SK-N-SH (cell line): ENCODE results near the gene KRT6B. TPM values are rescaled to one million over a fixed set of nuclear protein-coding genes. Genes with fewer than 3 reads are reported as not detected.

Source experiments
- CTCF ChIA-PET: fragments of 300-600, 350-600 bp; formaldehyde crosslinking; extraction: SDS; loops from one replicate; lab custom pipeline; 2021; lab: Yijun Ruan, JAX
- POLR2A ChIA-PET: fragments of 350-600 bp; sonication (Branson Sonifier 250); formaldehyde crosslinking; extraction: SDS; loops from one replicate; lab custom pipeline; 2020; ENCODE audit warnings: antibody characterized with exemption, inconsistent platforms; lab: Yijun Ruan, JAX
- DNase-seq: peaks from one replicate; pipeline ENCODE4 v3.0.0; 2012
- H2AFZ ChIP-seq: fragments of 200-600 bp; sonication (generic); 2 replicates; pipeline ENCODE4 v1.8.1; 2016; ENCODE audit warnings: antibody characterized with exemption, mild to moderate bottlenecking, low read depth
- H3F3A ChIP-seq: fragments of 200-600 bp; sonication (generic); replicated peaks from 2 replicates; pipeline ENCODE3; 2016; ENCODE audit warnings: antibody characterized with exemption, mild to moderate bottlenecking; ENCODE audit not compliant: insufficient read depth
- H3K27ac ChIP-seq, 2 experiments: fragments of 200-500 bp in 1 of 2; fragments of 200-600 bp in 1 of 2; sonication (Bioruptor generic) in 1 of 2; sonication (generic), shearing (Covaris generic) in 1 of 2; 2 replicates each; pipeline versions ENCODE4 v1.5.1 to v1.6.1; 2014 to 2016; ENCODE audit warnings: low read depth in 2 of 2, inconsistent platforms in 1 of 2, low read length in 1 of 2, mild to moderate bottlenecking in 1 of 2, mixed read lengths in 1 of 2
- H3K27me3 ChIP-seq: fragments of 200-600 bp; sonication (generic), shearing (Covaris generic); 2 replicates; pipeline ENCODE4 v1.6.1; 2016; ENCODE audit warnings: mixed run types; ENCODE audit not compliant: insufficient read depth
- H3K36me3 ChIP-seq, 2 experiments: fragments of 200-500 bp in 1 of 2; fragments of 200-600 bp in 1 of 2; sonication (Bioruptor generic) in 1 of 2; sonication (generic) in 1 of 2; replicated peaks in 1 of 2; 2 replicates each; pipeline versions ENCODE3 to v1.5.1; 2014 to 2016; ENCODE audit warnings: low read length in 1 of 2, mild to moderate bottlenecking in 1 of 2; ENCODE audit not compliant: insufficient read depth in 2 of 2, control insufficient read depth in 1 of 2
- H3K4me1 ChIP-seq, 2 experiments: fragments of 200-500 bp in 1 of 2; fragments of 200-600 bp in 1 of 2; sonication (Bioruptor generic) in 1 of 2; sonication (generic), shearing (Covaris generic) in 1 of 2; 2 replicates each; pipeline versions ENCODE4 v1.5.1 to v1.6.1; 2014 to 2016; ENCODE audit warnings: low read depth in 1 of 2, low read length in 1 of 2, mixed run types in 1 of 2; ENCODE audit not compliant: insufficient read depth in 2 of 2, control insufficient read depth in 1 of 2
- H3K4me2 ChIP-seq: fragments of 200-600 bp; sonication (generic), shearing (Covaris generic); 2 replicates; pipeline ENCODE4 v1.6.1; 2017; ENCODE audit warnings: mixed run types
- H3K4me3 ChIP-seq, 2 experiments: fragments of 200-500 bp in 1 of 2; fragments of 200-600 bp in 1 of 2; sonication (Bioruptor generic) in 1 of 2; sonication (generic), shearing (Covaris generic) in 1 of 2; 2 replicates each; pipeline versions ENCODE4 v1.5.1 to v1.8.1; 2014 to 2016; ENCODE audit warnings: low read depth in 2 of 2, inconsistent platforms in 1 of 2, low read length in 1 of 2, mild to moderate bottlenecking in 1 of 2, mixed read lengths in 1 of 2, moderate library complexity in 1 of 2
- H3K79me2 ChIP-seq: fragments of 200-600 bp; sonication (generic); 2 replicates; pipeline ENCODE4 v1.8.1; 2017; ENCODE audit warnings: mild to moderate bottlenecking; ENCODE audit not compliant: insufficient read depth
- H3K9ac ChIP-seq: fragments of 200-600 bp; sonication (generic); 2 replicates; pipeline ENCODE4 v1.6.1; 2017; ENCODE audit warnings: mixed run types
- H3K9me2 ChIP-seq: fragments of 200-600 bp; sonication (generic); 2 replicates; pipeline ENCODE4 v1.6.1; 2017; ENCODE audit warnings: mixed run types
- H3K9me3 ChIP-seq: fragments of 200-600 bp; sonication (generic); 2 replicates; pipeline ENCODE4 v1.6.1; 2017; ENCODE audit warnings: mixed run types, mild to moderate bottlenecking, moderate library complexity
- H4K20me1 ChIP-seq: fragments of 200-600 bp; sonication (generic); 2 replicates; pipeline ENCODE4 v1.6.1; 2017; ENCODE audit warnings: mild to moderate bottlenecking, mixed run types; ENCODE audit not compliant: insufficient read depth
- CHD2 ChIP-seq: fragments of 150-350 bp; IDR thresholded peaks from 2 replicates; pipeline ENCODE4 v1.6.1; 2018; ENCODE audit warnings: low read length; ENCODE audit not compliant: partially characterized antibody
- ELF1 ChIP-seq: IDR thresholded peaks from 2 replicates; pipeline ENCODE4 v1.4.0; 2012
- EP300 ChIP-seq, 2 experiments: IDR thresholded peaks; 2 replicates each; pipeline versions ENCODE4 v1.4.0 to v1.6.1; 2012; ENCODE audit warnings: borderline replicate concordance in 1 of 2, low read depth in 1 of 2, low read length in 1 of 2
- EZH2phosphoT487 ChIP-seq: fragments of 200-600 bp; sonication (generic); IDR thresholded peaks from 2 replicates; pipeline ENCODE4 v1.6.1; 2017; ENCODE audit warnings: low read depth, mixed run types, mild to moderate bottlenecking, antibody characterized with exemption, moderate library complexity, borderline replicate concordance
- FOXJ3 ChIP-seq: sonication (generic); formaldehyde crosslinking; IDR thresholded peaks from 2 replicates; pipeline ENCODE4 v1.5.1; 2020; ENCODE audit warnings: mild to moderate bottlenecking, missing genetic modification reagents
- FOXM1 ChIP-seq: IDR thresholded peaks from 2 replicates; pipeline ENCODE4 v1.4.0; 2012; ENCODE audit warnings: low read depth, mild to moderate bottlenecking
- GABPA ChIP-seq: IDR thresholded peaks from 2 replicates; pipeline ENCODE4 v1.4.0; 2012; ENCODE audit warnings: low read depth, mild to moderate bottlenecking
- GATA2 ChIP-seq: sonication (generic); formaldehyde crosslinking; IDR thresholded peaks from 2 replicates; pipeline ENCODE4 v1.5.0; 2020; ENCODE audit warnings: mild to moderate bottlenecking, missing genetic modification reagents
- JUND ChIP-seq: IDR thresholded peaks from 2 replicates; pipeline ENCODE4 v1.4.0; 2012
- MEF2A ChIP-seq: IDR thresholded peaks from 2 replicates; pipeline ENCODE4 v1.4.0; 2012; ENCODE audit warnings: low read depth, borderline replicate concordance
- NFIC ChIP-seq: IDR thresholded peaks from 2 replicates; pipeline ENCODE4 v1.4.0; 2012; ENCODE audit warnings: borderline replicate concordance
- RFX5 ChIP-seq: IDR thresholded peaks from 2 replicates; pipeline ENCODE4 v1.6.1; 2012; ENCODE audit warnings: mild to moderate bottlenecking, improper control_type of control experiment, low read length
- TAF1 ChIP-seq: IDR thresholded peaks from 2 replicates; pipeline ENCODE4 v1.6.1; 2012; ENCODE audit warnings: low read depth, mild to moderate bottlenecking, low read length, moderate library complexity, borderline replicate concordance
- YY1 ChIP-seq: IDR thresholded peaks from 2 replicates; pipeline ENCODE4 v1.4.0; 2012; ENCODE audit warnings: low read depth, mild to moderate bottlenecking
- WGBS: methylation state at CpG from one replicate; pipeline ENCODE4 v1.1.6; 2017; ENCODE audit warnings: low lambda C conversion rate; 5-methylcytosine and 5-hydroxymethylcytosine counted together
- polyA plus RNA-seq, 3 experiments: library from polyadenylated mRNA; depleted of rRNA; stranded (reverse); fragments of >200 nt; gene quantifications; 2 replicates each; pipeline ENCODE4 v1.2.3, GENCODE V29; 2012
- TF ChIP-seq, protein P1 (sequence below): IDR thresholded peaks from 2 replicates; pipeline ENCODE4 v1.4.0; 2012; ENCODE audit warnings: low read depth
- TF ChIP-seq, protein P2 (sequence below): fragments of 150-350 bp; IDR thresholded peaks from 2 replicates; pipeline ENCODE4 v1.6.1; 2017; ENCODE audit warnings: antibody characterized with exemption, low read length, low read depth, borderline replicate concordance
- TF ChIP-seq, protein P3 (sequence below): IDR thresholded peaks from 2 replicates; pipeline ENCODE4 v1.4.0; 2012; ENCODE audit warnings: low read depth, borderline replicate concordance
- TF ChIP-seq, protein P4 (sequence below): IDR thresholded peaks from 2 replicates; pipeline ENCODE4 v1.4.0; 2012; ENCODE audit warnings: low read depth, borderline replicate concordance

KRT6B gene
- polyA plus RNA-seq, 1 of the 3 experiments (the other 2 are of a cell fraction), result not detected

DNA sequence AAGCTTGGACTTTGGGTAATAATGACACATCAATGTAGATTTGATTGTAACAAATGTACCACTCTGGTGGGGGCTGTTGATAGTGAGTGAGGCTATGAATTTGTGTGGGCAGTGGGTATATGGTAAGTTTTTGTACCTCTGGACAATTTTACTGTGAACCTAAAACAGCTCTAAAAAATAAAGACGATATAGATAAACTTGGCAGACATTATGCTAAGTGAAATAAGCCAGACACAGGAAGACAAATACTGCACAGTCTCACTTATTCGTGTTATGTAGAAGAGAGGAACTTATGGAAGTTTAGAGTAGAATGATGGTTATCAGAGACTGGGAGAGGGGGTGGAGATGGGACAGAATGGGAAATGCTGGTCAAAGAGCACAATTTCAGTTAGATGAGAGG lies 13.0 kb upstream of the KRT6B start:
- Histone ChIP-seq H3K36me3 (no peaks in the 10 kb centered on the region), H3K9me2 (no peaks in the 10 kb centered on the region), H3K27me3 (peaks cover 15% of the 10 kb centered on the region; the same call in 1 of the 2 replicates), H3K27ac (no peak overlapping the region), H3K9ac (no peak overlapping the region), H3K79me2 (no peaks in the 10 kb centered on the region), H3K4me2 (no peak overlapping the region), H3F3A (no peaks in the 10 kb centered on the region), H3K4me1 (no peaks in the 10 kb centered on the region), H3K4me3 (no peak overlapping the region), H4K20me1 (no peaks in the 10 kb centered on the region), H2AFZ (no peak overlapping the region), H3K9me3 (no peaks in the 10 kb centered on the region)
- no peak for DNase-seq
- CTCF ChIA-PET, result no interaction called here
- POLR2A ChIA-PET, result no interaction called here
- no peak for TF ChIP-seq MEF2A
- TF ChIP-seq GABPA, result no peak
- TF ChIP-seq, protein P1, sequence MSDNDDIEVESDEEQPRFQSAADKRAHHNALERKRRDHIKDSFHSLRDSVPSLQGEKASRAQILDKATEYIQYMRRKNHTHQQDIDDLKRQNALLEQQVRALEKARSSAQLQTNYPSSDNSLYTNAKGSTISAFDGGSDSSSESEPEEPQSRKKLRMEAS, result no peak
- TF ChIP-seq RFX5, result no peak
- no peak for TF ChIP-seq JUND
- peak; percentile 44 for TF ChIP-seq GATA2 (CRISPR knock-in tag)
- WGBS, result 8% methylated on average over 2 of the region's 2 CpGs

DNA sequence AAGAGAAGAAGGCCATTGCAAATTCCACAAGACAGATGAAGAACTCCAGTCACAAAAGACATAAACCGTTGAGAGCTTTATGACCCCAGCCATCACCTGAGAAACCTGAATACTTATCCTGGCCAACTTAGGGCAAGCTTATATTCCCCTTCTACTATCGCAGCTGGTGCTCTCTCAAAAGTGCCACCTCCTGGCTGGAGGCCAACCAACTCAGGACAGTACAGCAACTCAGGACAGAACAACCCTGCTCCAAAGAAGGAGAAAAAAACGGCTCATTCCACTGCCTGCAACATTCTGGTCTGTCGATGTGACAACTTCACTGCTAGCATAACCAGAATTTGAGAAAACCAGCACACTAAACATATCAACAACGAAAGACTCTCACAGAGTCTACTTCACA lies 9.7 kb upstream of the KRT6B start:
- no peaks in the 10 kb centered on the region for H3K4me1 ChIP-seq
- H3K27me3 ChIP-seq, result no peaks in the 10 kb centered on the region; the same call in 1 of the 2 replicates
- H3K4me3 ChIP-seq, result no peak overlapping the region
- H2AFZ ChIP-seq, result no peak overlapping the region
- H3K9me2 ChIP-seq, result no peaks in the 10 kb centered on the region
- no peaks in the 10 kb centered on the region for H4K20me1 ChIP-seq
- H3K36me3 ChIP-seq, result no peaks in the 10 kb centered on the region
- H3F3A ChIP-seq, result no peaks in the 10 kb centered on the region
- CTCF ChIA-PET, result no interaction called here
- 10% methylated on average over 5 of the region's 5 CpGs for WGBS
- DNase-seq, result no peak
- no peak overlapping the region for H3K4me2 ChIP-seq
- POLR2A ChIA-PET, result no interaction called here
- no peaks in the 10 kb centered on the region for H3K79me2 ChIP-seq
- H3K27ac ChIP-seq, result no peak overlapping the region
- TF ChIP-seq EZH2phosphoT487, result no peak
- TF ChIP-seq CHD2, result no peak
- TF ChIP-seq FOXM1, result no peak
- TF ChIP-seq MEF2A, result no peak
- TF ChIP-seq ELF1, result no peak
- TF ChIP-seq, protein P2, sequence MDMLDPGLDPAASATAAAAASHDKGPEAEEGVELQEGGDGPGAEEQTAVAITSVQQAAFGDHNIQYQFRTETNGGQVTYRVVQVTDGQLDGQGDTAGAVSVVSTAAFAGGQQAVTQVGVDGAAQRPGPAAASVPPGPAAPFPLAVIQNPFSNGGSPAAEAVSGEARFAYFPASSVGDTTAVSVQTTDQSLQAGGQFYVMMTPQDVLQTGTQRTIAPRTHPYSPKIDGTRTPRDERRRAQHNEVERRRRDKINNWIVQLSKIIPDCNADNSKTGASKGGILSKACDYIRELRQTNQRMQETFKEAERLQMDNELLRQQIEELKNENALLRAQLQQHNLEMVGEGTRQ, result no peak
- TF ChIP-seq FOXJ3, result no peak
- no peak for TF ChIP-seq EP300 (IDR thresholded peaks at IDR 0.05; ENCODE audit: borderline replicate concordance in 1 of 2, low read depth in 1 of 2, low read length in 1 of 2)
- no peak for TF ChIP-seq NFIC
- no peak for TF ChIP-seq JUND
- no peak for TF ChIP-seq YY1
- TF ChIP-seq, protein P3, sequence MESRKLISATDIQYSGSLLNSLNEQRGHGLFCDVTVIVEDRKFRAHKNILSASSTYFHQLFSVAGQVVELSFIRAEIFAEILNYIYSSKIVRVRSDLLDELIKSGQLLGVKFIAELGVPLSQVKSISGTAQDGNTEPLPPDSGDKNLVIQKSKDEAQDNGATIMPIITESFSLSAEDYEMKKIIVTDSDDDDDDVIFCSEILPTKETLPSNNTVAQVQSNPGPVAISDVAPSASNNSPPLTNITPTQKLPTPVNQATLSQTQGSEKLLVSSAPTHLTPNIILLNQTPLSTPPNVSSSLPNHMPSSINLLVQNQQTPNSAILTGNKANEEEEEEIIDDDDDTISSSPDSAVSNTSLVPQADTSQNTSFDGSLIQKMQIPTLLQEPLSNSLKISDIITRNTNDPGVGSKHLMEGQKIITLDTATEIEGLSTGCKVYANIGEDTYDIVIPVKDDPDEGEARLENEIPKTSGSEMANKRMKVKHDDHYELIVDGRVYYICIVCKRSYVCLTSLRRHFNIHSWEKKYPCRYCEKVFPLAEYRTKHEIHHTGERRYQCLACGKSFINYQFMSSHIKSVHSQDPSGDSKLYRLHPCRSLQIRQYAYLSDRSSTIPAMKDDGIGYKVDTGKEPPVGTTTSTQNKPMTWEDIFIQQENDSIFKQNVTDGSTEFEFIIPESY, result no peak
- TF ChIP-seq, protein P4, sequence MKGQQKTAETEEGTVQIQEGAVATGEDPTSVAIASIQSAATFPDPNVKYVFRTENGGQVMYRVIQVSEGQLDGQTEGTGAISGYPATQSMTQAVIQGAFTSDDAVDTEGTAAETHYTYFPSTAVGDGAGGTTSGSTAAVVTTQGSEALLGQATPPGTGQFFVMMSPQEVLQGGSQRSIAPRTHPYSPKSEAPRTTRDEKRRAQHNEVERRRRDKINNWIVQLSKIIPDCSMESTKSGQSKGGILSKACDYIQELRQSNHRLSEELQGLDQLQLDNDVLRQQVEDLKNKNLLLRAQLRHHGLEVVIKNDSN, result no peak
- TF ChIP-seq RFX5, result no peak
- no peak for TF ChIP-seq TAF1
- H3K9ac ChIP-seq, result no peak overlapping the region
- H3K9me3 ChIP-seq, result no peaks in the 10 kb centered on the region
